Measurements from ENCODE around the gene ANAPC2.

Gene ANAPC2, protein sequence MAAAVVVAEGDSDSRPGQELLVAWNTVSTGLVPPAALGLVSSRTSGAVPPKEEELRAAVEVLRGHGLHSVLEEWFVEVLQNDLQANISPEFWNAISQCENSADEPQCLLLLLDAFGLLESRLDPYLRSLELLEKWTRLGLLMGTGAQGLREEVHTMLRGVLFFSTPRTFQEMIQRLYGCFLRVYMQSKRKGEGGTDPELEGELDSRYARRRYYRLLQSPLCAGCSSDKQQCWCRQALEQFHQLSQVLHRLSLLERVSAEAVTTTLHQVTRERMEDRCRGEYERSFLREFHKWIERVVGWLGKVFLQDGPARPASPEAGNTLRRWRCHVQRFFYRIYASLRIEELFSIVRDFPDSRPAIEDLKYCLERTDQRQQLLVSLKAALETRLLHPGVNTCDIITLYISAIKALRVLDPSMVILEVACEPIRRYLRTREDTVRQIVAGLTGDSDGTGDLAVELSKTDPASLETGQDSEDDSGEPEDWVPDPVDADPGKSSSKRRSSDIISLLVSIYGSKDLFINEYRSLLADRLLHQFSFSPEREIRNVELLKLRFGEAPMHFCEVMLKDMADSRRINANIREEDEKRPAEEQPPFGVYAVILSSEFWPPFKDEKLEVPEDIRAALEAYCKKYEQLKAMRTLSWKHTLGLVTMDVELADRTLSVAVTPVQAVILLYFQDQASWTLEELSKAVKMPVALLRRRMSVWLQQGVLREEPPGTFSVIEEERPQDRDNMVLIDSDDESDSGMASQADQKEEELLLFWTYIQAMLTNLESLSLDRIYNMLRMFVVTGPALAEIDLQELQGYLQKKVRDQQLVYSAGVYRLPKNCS

DNA sequence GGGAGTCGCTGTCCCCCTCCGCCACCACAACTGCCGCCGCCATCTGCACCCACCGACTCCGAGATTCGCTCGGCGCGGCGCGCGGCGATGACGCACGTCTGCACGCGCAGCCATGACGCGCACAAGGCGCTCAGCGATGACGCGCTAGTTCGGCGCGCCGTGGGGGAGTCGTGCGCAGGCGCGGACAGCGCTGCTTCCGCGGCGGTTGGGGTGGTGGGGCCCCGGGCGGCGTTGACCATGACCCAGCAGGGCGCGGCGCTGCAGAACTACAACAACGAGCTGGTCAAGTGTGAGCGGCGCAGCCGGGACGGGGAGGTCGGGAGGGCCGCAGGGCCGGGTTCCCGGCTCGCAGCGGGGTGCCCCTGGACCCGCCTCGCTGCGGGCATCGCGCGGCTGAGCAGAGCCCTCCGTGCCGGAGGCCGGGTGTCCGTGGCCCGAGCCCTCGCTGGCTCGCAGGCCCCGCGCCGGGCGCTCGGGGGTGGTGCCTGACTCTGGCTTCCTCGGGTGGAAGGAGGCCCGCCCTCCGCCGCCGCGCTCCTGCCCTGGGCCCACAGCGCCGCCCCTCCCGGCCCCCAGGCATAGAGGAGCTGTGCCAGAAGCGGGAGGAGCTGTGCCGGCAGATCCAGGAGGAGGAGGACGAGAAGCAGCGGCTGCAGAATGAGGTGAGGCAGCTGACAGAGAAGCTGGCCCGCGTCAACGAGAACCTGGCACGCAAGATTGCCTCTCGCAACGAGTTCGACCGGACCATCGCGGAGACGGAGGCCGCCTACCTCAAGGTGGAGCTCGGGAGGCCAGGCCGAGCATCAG, at the start of gene ANAPC2, which contains the start of gene SSNA1:
TSS of gene ANAPC2 (minus strand) at position 71 of the 807 bp plus-strand sequence. CDS start at position 43, 28 bp downstream.
TSS of gene SSNA1 (plus strand) at position 187 of the 807 bp plus-strand sequence. CDS start at position 238, 51 bp downstream.
- peak; percentile 94 for DNase-seq

DNA sequence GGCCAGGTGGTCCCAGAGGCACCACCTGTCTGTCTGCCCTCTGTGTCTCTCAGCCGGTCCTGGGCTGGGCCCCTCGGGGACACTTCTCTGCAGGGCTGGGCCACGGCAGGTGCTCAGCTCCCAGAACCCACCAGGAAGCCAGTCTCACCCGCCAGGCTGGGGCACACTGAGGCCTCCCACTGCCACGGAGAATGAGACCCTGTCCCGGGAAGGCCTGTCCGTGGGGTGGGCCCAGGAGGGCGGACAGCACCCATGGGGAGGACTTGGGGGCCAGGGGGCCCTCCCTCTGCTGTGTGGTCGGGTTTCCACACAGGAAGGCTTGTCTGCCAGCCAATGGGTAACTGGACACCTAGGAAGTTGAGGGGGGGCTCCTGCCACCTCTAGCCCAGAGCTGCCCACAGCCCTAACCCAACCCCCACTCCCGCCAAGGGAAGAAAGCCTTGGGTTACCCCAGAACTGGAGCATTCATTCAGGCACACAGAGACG, 48.6 kb upstream of the ANAPC2 start:
- no peak for DNase-seq

DNA sequence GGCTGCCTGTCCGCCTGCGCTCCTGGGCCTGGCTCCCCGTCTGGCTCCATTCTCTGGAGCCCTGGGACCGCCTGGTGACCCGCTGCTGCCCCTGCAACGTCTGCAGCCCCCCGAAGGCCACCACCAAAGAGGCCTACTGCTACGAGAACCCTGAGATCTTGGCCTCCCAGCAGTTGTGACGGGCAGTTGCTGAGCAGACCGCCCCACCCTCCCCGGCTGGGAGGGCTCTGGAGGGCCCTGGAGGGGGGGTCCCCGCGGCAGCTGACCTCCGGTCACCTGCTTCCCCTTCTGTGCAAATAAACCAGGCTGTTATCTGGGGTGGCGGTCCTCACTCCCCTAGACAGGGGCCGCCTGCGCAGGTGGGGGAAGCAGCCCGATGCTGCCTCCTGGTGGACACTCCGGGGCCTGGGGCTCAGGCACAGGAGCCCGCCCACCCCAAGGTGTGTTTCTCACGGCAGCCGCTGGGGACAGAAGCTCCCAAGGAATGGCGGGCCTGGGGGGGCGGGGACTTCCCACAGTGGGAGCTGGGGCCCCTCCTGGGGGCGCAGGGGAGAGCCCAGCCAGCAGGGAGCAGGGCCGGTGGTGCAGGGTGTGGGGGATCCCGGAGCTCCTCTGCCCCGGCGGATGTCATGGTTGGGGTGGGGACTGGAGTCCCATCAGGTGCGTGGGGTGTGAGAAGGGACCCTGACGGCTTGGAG, 48.0 kb upstream of the ANAPC2 start:
- DNase-seq, result peak; percentile 95

DNA sequence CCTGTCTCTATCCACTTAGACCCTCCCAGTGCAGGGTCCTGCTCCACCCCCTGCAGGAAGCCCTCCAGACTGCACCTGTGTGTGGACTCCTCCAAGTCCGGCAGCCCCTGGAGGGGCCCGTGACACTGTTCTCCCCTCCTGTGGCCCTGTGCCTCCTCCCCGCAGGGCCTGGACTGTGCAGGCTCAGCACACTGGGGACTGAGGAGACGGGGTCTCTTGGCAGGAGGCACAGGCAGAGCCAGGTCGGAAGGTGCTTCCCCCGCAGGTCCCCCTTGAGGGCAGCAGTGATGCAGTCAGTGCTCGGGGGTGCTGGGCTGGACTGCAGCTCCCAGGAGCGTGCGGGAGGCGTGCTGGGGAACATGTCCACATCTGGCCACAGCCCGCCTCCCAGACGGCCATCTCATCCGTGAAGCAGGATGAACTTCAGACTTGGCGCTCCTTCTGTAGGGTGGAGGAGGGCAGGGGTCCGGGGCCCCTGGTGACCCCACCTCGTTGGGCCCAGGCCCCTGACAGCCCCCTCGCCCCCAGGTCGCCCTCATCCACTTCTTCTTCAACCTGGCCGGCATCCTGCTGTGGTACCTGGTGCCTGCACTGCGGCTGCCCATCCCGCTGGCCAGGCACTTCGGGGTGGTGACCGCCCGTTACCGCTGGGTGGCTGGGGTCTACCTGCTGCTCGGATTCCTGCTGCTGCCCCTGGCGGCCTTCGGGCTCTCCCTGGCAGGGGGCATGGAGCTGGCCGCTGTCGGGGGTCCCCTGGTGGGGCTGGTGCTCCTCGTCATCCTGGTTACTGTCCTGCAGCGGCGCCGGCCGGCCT, 47.3 kb upstream of the ANAPC2 start:
- no peak for DNase-seq

DNA sequence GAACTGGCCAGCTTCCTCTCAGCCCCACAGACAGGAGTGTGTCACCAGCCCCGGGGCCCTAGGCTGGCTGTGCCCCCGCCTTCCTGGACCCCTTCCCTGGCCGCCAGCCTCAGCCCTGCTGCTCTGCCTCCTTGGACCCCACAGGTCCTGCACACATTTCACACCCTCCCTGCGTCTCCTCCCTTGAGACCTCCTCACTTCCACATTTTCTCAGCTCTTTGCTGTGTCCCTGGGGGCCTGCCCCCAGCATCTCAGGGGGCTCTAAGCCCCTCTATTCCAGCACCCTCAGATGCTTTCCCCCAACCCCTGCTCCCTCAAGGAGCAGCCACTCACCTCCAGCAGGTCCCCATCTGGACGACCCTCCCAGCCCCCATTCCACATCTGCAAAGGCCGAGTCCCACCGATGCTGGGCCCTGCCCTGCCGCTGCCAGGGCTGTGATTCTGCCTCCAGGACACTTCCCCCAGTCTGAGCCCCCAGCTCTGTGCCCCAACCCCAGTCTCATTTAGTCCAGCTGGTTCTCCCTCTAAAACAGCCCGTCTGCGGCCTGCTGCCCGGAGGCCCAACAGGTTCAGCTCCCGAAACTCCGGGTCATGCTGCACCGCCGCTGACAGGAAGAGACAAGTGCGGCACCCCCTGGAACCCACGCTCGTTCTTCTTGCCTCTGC, 46.5 kb upstream of the ANAPC2 start:
- no peak for DNase-seq

DNA sequence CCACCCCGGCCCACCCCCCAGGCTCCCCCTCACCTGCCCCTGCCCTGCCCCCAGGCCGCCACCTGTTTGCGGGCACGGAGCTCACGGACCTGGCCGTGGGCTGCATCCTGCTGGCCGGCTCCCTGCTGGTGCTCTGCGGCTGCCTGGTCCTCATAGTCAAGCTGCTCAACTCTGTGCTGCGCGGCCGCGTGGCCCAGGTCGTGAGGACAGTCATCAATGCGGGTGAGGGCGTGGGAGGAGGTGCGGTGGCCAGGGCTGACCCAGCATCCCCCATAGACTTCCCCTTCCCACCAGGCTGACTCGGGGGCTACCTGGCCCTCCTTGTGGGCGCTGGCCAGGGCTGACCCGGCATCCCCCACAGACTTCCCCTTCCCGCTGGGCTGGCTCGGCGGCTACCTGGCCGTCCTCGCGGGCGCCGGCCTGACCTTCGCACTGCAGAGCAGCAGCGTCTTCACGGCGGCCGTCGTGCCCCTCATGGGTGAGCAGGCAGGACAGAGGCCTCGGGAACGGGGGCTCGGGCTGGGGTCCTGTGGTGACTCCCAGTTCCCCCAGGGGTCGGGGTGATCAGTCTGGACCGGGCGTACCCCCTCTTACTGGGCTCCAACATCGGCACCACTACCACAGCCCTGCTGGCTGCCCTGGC, 45.8 kb upstream of the ANAPC2 start:
- no peak for DNase-seq

DNA sequence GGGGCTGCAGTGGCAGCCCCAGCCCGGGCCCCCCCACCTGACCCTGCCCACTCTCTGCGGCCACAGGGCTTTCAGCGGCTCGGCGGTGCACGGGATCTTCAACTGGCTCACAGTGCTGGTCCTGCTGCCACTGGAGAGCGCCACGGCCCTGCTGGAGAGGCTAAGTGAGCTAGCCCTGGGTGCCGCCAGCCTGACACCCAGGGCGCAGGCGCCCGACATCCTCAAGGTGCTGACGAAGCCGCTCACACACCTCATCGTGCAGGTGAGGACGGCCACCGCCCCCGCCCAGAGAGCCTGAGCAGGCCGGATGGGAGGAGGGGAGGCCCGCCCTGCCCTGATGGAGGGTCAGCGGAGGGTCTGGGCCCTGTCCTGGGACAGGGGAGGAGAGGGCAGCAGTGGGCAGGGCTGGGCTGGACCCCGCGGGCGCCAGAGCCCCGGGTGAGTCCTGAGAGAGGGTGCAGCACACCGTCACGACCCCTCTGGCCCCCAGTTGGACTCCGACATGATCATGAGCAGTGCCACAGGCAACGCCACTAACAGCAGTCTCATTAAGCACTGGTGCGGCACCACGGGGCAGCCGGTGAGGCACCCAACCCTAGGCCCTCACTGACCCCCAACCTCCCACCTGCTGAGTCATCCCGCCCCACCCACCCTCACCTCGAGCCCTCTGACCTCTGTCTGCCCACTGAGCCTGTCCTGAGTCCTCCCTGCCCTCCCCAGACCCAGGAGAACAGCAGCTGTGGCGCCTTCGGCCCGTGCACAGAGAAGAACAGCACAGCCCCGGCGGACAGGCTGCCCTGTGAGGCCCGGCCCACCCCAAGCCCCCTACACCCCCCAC, 45.0 kb upstream of the ANAPC2 start:
- DNase-seq, result no peak

DNA sequence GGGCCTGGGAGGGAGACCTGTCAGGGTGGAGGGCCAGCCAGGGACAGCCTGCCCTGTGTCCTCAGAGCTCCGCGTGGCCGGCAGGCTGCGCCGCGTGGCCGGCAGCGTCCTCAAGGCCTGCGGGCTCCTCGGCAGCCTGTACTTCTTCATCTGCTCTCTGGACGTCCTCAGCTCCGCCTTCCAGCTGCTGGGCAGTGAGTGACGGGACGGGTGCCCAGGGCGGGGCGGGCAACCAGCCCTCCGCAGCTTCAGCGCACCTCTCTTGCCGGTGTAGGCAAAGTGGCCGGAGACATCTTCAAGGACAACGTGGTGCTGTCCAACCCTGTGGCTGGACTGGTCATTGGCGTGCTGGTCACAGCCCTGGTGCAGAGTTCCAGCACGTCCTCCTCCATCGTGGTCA, 44.1 kb upstream of the ANAPC2 start:
- no peak for DNase-seq

DNA sequence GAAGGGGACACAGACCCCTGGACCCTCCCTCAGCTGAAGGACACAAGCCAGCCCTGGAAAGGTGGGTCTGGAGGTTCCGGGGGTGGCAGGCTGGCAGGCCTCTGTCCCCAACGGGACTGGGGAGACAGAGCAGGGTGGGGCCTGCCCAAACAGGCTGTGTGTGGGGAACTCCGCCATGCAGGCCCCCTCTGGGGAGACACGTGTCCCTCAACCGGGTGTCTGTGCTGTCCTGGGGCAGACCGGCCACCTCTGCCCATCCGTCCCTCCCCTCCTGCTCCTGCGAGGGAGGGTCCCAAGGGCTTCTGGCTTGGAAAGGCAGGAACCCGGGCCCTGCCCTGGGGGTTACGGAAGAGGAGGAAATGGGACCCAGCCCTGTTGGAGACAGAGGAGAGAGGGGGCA, 43.7 kb upstream of the ANAPC2 start:
- DNase-seq, result no peak

DNA sequence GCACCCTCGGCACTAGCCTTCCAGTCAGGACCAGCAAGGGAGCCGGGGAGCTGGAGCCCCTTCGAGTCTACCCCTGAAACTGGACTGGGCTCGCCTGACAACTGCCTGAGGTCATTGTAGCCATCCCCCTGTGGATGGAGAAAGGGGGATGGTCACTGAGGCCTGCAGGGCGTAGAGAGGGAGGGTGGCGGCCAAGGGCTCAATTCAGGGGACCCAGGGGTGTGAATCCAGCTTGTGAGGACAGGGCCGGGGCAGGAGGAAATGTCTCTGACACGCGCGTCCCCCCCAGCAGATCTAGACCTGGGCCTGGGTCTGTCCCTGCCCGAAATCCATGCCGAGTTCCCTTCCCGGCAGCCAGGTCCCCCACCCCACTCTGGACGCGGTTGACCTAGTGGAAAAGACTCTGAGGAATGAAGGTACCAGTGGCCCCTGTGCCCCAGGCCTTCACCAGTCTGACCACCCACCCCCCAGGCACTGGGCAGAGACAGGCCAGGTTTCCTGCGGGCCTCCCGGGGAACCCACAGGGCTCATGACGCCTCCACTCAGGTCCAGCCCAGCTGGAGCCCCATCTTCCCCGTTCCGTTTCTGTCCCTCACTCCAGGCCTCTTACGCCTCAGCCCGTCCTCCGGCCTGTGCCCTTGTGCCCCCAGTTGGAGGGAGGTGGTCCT, 43.1 kb upstream of the ANAPC2 start:
- no peak for DNase-seq

DNA sequence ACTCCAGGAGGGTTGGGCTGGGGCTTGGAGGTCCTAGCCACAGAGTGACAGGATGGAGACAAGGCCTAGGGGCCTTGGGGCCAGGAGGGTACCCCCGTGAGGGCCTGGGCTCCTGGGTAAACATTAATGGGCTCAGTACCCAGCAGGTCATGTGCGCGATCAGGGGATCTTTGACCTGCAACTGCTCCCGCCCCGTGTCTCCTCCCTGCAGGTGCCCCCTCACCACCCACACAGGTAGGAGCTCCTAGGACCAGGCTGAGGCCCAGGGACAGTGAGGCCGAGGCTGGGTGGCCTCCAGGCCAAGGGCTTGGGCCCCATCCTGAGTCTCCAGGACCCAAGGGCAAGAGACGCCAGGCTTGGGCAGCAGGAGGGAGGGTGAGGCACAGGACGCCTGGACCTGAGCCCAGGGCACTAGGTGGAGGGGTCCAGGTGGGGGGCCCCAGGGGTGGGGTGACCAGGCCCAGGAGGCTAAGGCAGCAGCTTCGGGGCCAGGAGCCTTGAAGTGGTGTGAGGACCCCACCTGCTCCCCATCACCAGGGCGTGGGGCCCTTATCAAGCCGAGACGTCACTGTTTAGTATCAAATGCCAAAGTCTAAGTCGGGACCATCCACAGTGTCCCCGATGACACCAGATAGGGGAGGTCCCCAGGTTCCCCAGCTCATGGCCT, 42.5 kb upstream of the ANAPC2 start, which contains the start of gene SLC34A3:
TSS of gene SLC34A3 (plus strand) at position 197 of the 667 bp plus-strand sequence. CDS start 802 bp downstream, outside the sequence.
- no peak for DNase-seq

DNA sequence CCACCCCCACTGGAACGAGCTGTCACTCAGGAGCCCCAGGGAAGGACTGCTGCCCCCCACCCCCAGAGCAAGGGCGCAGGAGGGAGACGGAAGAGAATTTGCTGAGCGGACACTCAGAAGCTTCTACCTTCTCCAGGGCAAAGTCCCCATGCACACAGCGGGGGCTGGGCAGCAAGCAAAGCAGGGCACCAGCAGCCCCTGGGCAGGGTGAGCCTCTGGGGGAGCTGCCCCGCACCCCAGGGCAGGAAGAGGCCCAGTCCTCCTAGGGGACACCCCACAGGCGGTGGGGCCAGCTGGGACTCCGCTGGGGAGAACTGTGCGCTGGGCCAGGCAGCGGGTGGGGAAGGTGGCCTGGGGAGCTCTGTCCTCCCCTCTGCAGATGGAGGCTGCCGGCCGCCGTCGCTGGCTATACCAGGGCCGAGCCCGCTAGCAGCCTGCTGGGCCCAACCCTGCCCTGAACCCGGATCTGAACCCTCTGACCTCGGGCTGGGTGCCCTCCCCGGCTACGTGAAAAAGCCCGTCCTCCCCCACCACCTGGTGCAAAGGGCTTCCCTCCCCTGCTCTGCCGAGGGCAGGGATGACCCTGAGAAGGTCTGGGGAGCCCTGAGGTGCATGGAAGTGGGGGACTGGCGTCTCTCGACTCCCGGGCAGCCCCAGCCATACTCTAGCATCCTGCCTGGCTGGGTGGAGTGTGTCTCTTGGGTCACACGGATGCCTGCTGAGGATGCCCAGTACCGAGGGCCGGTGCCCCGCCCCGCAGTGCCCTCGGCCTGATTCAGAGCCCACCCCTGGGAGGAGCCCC, 41.7 kb upstream of the ANAPC2 start:
- no peak for DNase-seq

DNA sequence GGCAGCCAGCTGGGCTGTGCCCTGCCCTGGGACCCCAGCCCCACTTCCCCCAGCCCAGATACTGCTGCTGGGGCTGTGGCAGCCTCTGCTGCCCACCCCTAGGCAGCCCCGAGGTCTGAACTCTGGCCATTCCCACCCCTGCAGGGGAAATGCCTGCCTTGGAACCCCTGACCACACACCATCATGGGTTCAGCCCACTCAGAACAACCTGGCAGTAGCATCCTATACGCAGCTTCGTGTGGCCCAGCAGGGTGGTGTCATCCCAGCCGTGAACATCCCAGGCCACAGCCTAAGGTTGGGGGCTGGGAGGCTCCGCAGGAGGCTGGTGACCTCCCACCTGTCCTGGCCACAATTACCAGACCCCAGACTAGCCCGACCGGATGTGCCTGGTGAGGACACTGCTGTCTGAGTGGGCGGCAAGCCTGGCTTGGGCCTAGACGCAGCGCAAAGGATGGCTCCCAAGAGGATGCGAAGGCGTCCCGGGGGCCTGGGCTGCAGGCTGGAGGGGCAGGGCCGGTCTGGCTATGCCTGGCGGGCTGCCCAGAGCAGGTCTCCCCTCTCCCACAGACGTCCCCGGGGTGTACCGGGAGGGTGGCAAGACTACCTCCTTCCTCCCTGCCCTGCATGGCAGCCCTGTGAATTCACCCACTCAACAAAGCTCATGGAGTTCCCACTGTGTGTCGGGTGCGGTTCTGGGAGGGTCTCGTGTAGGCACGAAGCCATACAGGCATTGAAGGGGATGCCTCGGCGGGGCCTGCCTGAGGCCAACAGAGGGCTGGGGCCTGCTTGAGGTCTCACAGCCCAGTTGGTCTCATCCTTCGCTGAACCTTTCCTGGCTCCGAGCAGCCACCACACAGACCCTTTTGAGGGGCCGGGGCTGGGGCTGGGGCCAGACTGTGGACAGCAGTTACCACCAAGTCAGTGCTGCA, 40.9 kb upstream of the ANAPC2 start:
- DNase-seq, result no peak

DNA sequence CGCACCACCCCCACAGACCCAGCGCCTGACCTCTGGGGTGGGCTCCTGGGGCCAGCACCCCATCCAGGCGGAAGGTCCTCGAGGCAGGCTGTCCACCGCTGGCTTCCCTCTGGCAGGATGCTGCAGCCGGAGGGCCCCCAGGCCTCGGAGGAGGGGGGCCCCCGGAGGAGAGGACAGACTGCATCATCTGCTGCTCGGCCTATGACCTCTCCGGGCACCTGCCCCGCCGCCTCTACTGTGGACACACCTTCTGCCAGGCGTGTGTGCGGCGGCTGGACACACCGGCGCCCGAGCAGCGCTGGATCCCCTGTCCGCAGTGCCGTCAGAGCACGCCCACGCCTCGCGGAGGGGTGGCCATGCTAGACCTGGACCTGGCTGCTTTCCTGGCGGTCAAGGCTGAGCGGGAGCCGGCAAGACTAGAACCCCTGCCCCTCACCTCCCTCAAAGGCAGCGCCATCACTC, 40.2 kb upstream of the ANAPC2 start:
- DNase-seq, result no peak

DNA sequence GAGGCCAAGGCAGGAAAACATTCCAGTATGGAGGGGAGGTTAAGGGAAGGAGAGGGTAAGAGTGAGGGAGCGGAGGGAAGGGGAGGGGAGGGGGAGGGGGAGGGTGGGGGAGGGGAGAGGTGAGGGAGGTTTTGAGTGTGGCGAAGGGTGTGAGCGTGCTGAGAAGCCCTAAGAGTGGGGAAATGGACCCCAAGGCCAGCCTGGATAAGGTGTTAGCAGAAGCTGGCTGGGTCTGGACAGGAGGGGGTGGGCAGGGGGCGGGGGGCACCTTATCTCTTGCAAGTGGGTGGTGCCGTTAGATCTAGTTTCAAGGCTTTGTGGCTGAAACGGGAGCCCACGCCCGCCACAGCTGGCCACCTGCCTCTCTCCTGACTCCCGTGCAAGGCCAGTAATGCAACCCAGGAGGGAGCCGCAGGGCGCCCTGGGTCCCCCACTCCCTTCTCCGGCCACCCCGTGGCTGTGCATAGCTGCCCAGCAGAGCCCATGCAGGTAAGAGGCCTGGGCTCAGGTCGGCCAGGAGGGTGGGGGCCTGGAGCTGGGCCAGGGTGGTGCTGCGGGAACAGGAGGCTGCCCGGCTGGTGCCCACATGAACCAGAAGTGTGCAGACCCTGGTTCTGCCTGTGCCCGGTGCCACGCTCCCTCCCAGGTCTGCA, 39.6 kb upstream of the ANAPC2 start:
- no peak for DNase-seq

Data from CD4-positive, alpha-beta T cell treated with Interleukin-17A for 4 hours (primary cell).